ENCODE measurements around the gene MYEOV.

DNA sequence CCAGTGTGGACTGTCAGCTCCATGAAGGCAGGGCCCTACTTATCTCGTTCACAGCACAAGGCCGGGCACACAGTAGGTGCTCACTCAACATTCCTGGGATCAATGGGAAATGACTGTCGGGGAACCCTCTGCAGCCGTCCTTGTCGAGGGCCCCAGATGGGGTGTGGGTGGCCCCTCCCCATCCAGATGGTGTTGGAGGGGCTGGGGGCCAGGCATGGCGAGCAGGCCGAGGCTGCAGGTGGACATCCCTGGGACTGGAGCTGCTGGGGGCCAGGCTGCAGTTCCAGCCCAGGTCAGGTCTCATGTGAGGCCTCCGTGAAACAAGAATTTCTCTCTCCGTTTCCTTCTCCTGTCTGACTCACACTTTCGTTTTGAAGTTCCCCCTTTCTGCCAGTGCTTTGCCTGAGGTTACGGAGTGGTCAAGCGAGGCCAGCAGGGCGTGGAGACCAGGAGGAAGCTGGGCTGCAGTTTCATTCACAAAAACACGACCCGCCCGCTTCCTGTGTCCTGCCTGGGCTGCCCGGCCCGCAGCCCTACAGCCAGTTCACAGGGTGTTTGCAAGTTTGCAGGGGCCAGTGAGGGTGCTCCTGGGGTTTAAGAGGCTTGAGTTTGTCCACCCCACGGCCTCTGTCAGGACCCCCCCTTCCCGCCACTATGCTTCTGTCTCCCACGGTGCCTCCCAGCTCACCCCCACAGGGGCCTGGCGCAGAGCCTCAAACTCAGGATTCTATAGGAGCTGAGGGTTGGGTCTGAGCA, 4.5 kb downstream of the MYEOV start:
- TF ChIP-seq CTCF (conservative IDR thresholded peaks at IDR 0.05) (no peak), ZFX (IDR thresholded peaks at IDR 0.05) (no peak)
